Omental fat pad (tissue), 4 donors: ENCODE data around the gene ADAMTS16. TPM values are rescaled to one million over a fixed set of nuclear protein-coding genes. Genes with fewer than 3 reads are reported as not detected.

Source experiments
- ATAC-seq: fragments of 150-250 bp; one replicate; pipeline ENCODE4 v1.9.1; 2016; ENCODE audit warnings: mild to moderate bottlenecking, moderate library complexity; ENCODE audit not compliant: low FRiP score
- DNase-seq: peaks from one replicate; pipeline ENCODE4 v3.0.0-alpha.2; 2019; ENCODE audit warnings: low spot score
- CTCF ChIP-seq, 3 donors: fragments of 450-650 bp; IDR thresholded peaks; one replicate each; pipeline ENCODE4 v1.5.1; 2016 to 2017; ENCODE audit warnings: antibody characterized with exemption in 3 of 3, mild to moderate bottlenecking in 3 of 3, moderate library complexity in 2 of 3
- total RNA-seq, 4 donors: library from RNA; depleted of rRNA; stranded (reverse); fragments of >200 nt; gene quantifications; one replicate each; pipeline ENCODE4 v1.1.0, GENCODE V29; 2016

Gene ADAMTS16
- total RNA-seq, 4 donors from 2014 or later = 0.50 to 1.9 (median 1.3) TPM

- ATAC-seq (no peak), DNase-seq (no peak)
- TF ChIP-seq CTCF (IDR thresholded peaks at IDR 0.05) = no peak
Observed at GRCh38 chr5:5323551-5323950, 183.4 kb downstream of the ADAMTS16 start.

GRCh38 chr5:5326115-5326758 is 186.1 kb downstream of the ADAMTS16 start:
- ATAC-seq = no peak
- DNase-seq = no peak
- no peak for TF ChIP-seq CTCF (IDR thresholded peaks at IDR 0.05)

- TF ChIP-seq CTCF (IDR thresholded peaks at IDR 0.05) = no peak
- ATAC-seq (no peak), DNase-seq (no peak)
Observed at GRCh38 chr5:5327126-5327525, 187.0 kb downstream of the ADAMTS16 start.

- no peak for TF ChIP-seq CTCF (IDR thresholded peaks at IDR 0.05)
- no peak for DNase-seq
- ATAC-seq = no peak
Observed at GRCh38 chr5:5330728-5331452, 190.8 kb downstream of the ADAMTS16 start.

- ATAC-seq = no peak
- no peak for DNase-seq
- TF ChIP-seq CTCF (IDR thresholded peaks at IDR 0.05) = no peak
Observed at GRCh38 chr5:5331848-5332247, 191.7 kb downstream of the ADAMTS16 start.

- no peak for DNase-seq
- no peak for ATAC-seq
- no peak for TF ChIP-seq CTCF (IDR thresholded peaks at IDR 0.05)
Observed at GRCh38 chr5:5332287-5332686, 192.2 kb downstream of the ADAMTS16 start.

- no peak for ATAC-seq
- no peak for TF ChIP-seq CTCF (IDR thresholded peaks at IDR 0.05)
Observed at GRCh38 chr5:5335107-5335506, 195.0 kb downstream of the ADAMTS16 start.

More at GRCh38 chr5:5335107-5335506, 195.0 kb downstream of the ADAMTS16 start:
- DNase-seq = no peak
